Lung (tissue), 12 donors: Measurements from ENCODE around the gene ETF1. TPM values are rescaled to one million over a fixed set of nuclear protein-coding genes. Genes with fewer than 3 reads are reported as not detected.

ENCODE experiments used
- ATAC-seq: fragments of 200-7000 bp; cut with Tn5 transposase; one replicate; pipeline ENCODE4 v1.9.1; 2020; ENCODE audit warnings: moderate number of reproducible peaks; ENCODE audit not compliant: insufficient read depth, low FRiP score
- DNase-seq, 3 donors: peaks; one replicate each; pipeline ENCODE4 v3.0.0-alpha.2; 2013 to 2017
- H3K27ac ChIP-seq, 2 donors: one replicate each; pipeline ENCODE4 v1.5.1; 2013; ENCODE audit warnings: mild to moderate bottlenecking in 2 of 2, moderate library complexity in 2 of 2, control low read depth in 1 of 2, inconsistent platforms in 1 of 2, low read depth in 1 of 2, low read length in 1 of 2
- H3K27me3 ChIP-seq, 3 donors: one replicate each; pipeline ENCODE4 v1.5.1; 2013; ENCODE audit warnings: low read length in 2 of 3; ENCODE audit not compliant: control insufficient read depth in 3 of 3, insufficient read depth in 3 of 3
- H3K36me3 ChIP-seq, 4 donors: one replicate each; pipeline ENCODE4 v1.5.1; 2013; ENCODE audit warnings: low read length in 4 of 4, mild to moderate bottlenecking in 1 of 4, moderate library complexity in 1 of 4; ENCODE audit not compliant: control insufficient read depth in 4 of 4, insufficient read depth in 4 of 4
- H3K4me1 ChIP-seq, 5 donors: one replicate each; pipeline ENCODE4 v1.5.1; 2013; ENCODE audit warnings: low read length in 5 of 5, mild to moderate bottlenecking in 2 of 5, moderate library complexity in 1 of 5; ENCODE audit not compliant: control insufficient read depth in 5 of 5, insufficient read depth in 5 of 5
- H3K4me3 ChIP-seq: one replicate; pipeline ENCODE4 v1.5.1; 2013; ENCODE audit warnings: mild to moderate bottlenecking, control low read depth, moderate library complexity
- H3K9ac ChIP-seq, 2 donors: one replicate each; pipeline ENCODE4 v1.5.1; 2013; ENCODE audit warnings: low read length in 2 of 2, control low read depth in 1 of 2; ENCODE audit not compliant: insufficient read depth in 1 of 2
- H3K9me3 ChIP-seq, 4 donors: one replicate each; pipeline ENCODE4 v1.5.1; 2013; ENCODE audit warnings: low read length in 3 of 4, mild to moderate bottlenecking in 1 of 4, moderate library complexity in 1 of 4; ENCODE audit not compliant: control insufficient read depth in 4 of 4, insufficient read depth in 3 of 4
- CTCF ChIP-seq: IDR thresholded peaks from 2 replicates; pipeline ENCODE4 v1.5.1; 2012; ENCODE audit warnings: mild to moderate bottlenecking; ENCODE audit errors: control extremely low read depth, extremely low read depth
- WGBS, 2 donors: extraction: QIAGEN DNeasy Blood & Tissue Kit; methylation state at CpG; one replicate each; pipeline ENCODE4 v1.1.7; 2013; 5-methylcytosine and 5-hydroxymethylcytosine counted together
- polyA plus RNA-seq, 2 donors: library from polyadenylated mRNA; stranded (reverse); fragments of 200-250 nt; gene quantifications; one replicate each; pipeline ENCODE4 v1.2.1, GENCODE V29; 2013
- total RNA-seq, 2 donors: library from RNA; depleted of rRNA in 1 of 2; stranded (reverse); fragments of >200 nt in 1 of 2; gene quantifications; one replicate each; pipeline ENCODE4 v1.2.1, GENCODE V29; 2014 to 2021
- donor health status: control.
- donor health status: control.
- donor health status: Bipolar disorder and iron deficiency.
- donor health status: healthy.
- donor health status: DM: yes; HTN: yes; CAD: no.

Gene ETF1
- total and polyA plus RNA-seq, 4 donors, result 36.9 to 99.2 (median 62.8) TPM

- Histone ChIP-seq H3K4me1 (peaks cover 0 to 8% (median 0%) of the 10 kb centered on the region in 5 donors), H3K36me3 (peaks cover 0 to 7% (median 3%) of the 10 kb centered on the region in 4 donors), H3K4me3 (no peak overlapping the region), H3K9ac (peak overlapping the region in 1 of 2 donors; percentile 34), H3K9me3 (no peaks in the 10 kb centered on the region), H3K27me3 (no peaks in the 10 kb centered on the region), H3K27ac (no peak overlapping the region)
- 67 to 79% methylated on average over 7 of the region's 7 CpGs for WGBS, 2 donors
- ATAC-seq (no peak), DNase-seq (no peak)
- TF ChIP-seq CTCF, result no peak
Measured at GRCh38 chr5:138528744-138529469, 14.1 kb downstream of the ETF1 start.

- DNase-seq (peak in 1 of 3 donors; percentile 65), ATAC-seq (no peak)
- H3K27me3 ChIP-seq, result no peaks in the 10 kb centered on the region
- H3K36me3 ChIP-seq, result peaks cover 0 to 6% (median 3%) of the 10 kb centered on the region in 4 donors
- TF ChIP-seq CTCF, result no peak
- 57 to 91% methylated on average over 1 of the region's 1 CpG for WGBS, 2 donors
- H3K4me1 ChIP-seq, result peaks cover 0 to 8% (median 0%) of the 10 kb centered on the region in 5 donors
- H3K9ac ChIP-seq, result no peak overlapping the region
- H3K4me3 ChIP-seq, result no peak overlapping the region
- no peaks in the 10 kb centered on the region for H3K9me3 ChIP-seq
- no peak overlapping the region for H3K27ac ChIP-seq
Measured at GRCh38 chr5:138528208-138528607, 14.8 kb downstream of the ETF1 start.

DNA sequence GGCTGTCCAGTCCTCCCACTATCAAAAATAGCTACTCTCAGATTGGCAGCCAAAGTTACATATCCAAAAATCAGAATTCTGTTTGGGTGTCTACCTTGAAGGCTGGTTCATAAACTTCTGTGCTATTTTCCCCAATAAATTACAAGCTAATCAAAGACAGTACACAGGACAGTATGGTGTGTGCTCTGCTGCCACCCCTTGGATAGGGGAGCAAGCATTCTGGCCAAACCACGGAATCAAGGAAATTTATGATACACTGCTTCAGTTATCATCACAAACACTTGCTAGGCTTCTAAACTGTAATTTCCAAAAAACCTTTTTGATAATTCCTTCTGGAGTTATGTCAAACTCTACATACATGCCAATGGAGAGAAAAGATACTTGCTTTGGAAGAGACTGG lies 15.9 kb downstream of the ETF1 start:
- WGBS, 2 donors, result 56 to 68% methylated on average over 1 of the region's 1 CpG
- no peak for DNase-seq
- no peaks in the 10 kb centered on the region for H3K27me3 ChIP-seq
- no peaks in the 10 kb centered on the region for H3K9me3 ChIP-seq
- no peak for ATAC-seq
- no peak overlapping the region for H3K27ac ChIP-seq
- H3K9ac ChIP-seq, result no peak overlapping the region
- no peak for TF ChIP-seq CTCF
- peaks cover 0 to 6% (median 3%) of the 10 kb centered on the region in 4 donors for H3K36me3 ChIP-seq
- H3K4me1 ChIP-seq, result peaks cover 0 to 8% (median 0%) of the 10 kb centered on the region in 5 donors
- no peak overlapping the region for H3K4me3 ChIP-seq
